ENCODE data around the gene ZNF587. TPM values are rescaled to one million over a fixed set of nuclear protein-coding genes. Genes with fewer than 3 reads are reported as not detected.
"Not testable (repeated sequence)": the region's sequence is repeated elsewhere in the genome, so short reads cannot be mapped to it uniquely, and the experiment has no call there.

The ZNF587 gene
- polyA plus RNA-seq, 2 donors, result 4.9 to 19.5 TPM

DNA sequence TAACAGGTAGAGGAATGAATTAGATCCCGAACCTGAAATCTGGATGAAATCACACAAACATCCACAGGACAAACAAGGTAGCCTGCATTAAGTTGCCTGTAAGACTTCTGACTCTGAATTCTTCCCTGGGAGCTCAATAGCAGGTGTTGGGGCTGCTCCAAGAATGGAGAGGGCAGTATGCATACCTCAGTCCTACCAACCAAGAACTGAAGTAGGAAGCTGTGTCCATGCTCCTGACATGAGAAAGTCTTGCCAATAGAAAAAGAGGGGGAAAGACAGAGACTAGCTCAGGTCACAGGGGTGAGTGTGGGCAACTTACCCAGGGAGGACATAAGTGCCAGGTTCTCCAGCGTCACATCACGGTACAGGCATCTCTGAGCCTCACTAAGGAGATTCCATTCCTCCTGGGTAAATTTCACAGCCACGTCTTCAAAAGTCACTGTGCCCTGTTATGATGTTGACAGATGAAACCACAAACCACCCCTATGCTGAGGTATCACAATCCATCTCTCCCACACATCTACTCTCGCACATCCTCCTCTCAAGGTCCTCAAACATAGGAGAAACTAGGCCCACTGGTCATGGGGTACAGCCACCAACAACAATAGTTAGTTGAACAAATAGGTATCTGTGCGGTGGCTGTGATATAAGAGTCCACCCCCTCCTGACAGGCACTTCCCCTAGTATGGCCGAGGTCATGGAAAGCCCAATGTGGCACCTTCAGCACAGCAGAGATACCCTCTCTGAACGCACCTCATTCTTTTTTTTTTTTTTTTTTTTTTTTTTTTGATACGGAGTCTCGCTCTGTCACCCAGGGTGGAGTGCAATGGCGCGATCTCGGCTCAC lies 36.5 kb upstream of the ZNF587 start:
- H3K27me3 ChIP-seq (ENCODE audit: control insufficient read depth in 1 of 2, insufficient read depth in 2 of 2, low read length in 2 of 2); H3K9me3 ChIP-seq (ENCODE audit: control insufficient read depth in 2 of 2, insufficient read depth in 1 of 2, low read depth in 1 of 2, low read length in 1 of 2); H3K27ac ChIP-seq (ENCODE audit: low read depth in 2 of 2, low read length in 1 of 2); H3K36me3 ChIP-seq (ENCODE audit: control insufficient read depth in 2 of 2, insufficient read depth in 2 of 2, low read length in 1 of 2); H3K4me1 ChIP-seq (ENCODE audit: control insufficient read depth in 2 of 2, insufficient read depth in 2 of 2, low read length in 1 of 2): not testable (repeated sequence)
- H3K4me3 ChIP-seq (ENCODE audit: low read depth in 1 of 2, low read length in 2 of 2), result peak overlapping the region; percentile 91
- 85 to 88% methylated on average over 10 to 13 of the region's 13 CpGs for WGBS, 2 donors

DNA sequence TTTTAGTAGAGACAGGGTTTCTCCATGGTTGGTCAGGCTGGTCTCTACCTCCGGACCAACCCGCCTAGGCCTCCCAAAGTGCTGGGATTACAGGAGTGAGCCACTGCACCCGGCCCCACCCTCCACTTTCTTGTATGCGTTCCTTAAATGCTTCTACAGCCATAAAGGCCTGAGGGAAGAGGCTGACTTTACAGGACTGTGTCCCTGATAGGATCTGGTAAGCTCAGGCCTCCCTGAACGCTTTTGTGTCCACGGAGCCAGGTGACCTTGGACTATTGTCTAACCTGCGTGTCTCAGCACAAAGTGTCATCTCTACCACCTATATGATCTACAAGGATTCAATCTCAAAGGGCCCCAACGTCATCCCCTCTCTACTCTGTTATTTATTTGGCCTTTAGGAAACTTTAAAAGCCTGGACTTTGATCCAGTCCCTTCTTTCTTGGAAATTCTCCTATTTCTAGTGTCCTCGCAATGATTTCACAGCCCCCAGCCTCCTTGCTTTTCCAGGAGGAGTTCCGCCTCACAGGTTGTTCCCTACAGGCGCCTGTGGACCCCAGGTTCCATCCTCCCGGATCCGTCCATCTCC lies 35.6 kb upstream of the ZNF587 start:
- H3K27ac ChIP-seq (ENCODE audit: low read depth in 2 of 2, low read length in 1 of 2), result peak overlapping the region; percentile 84 to 96
- WGBS, 2 donors, result 18 to 23% methylated on average over 13 of the region's 13 CpGs
- H3K27me3 ChIP-seq (ENCODE audit: control insufficient read depth in 1 of 2, insufficient read depth in 2 of 2, low read length in 2 of 2), result no peaks in the 10 kb centered on the region
- peak overlapping the region; percentile 91 for H3K4me3 ChIP-seq (ENCODE audit: low read depth in 1 of 2, low read length in 2 of 2)
- no peaks in the 10 kb centered on the region for H3K9me3 ChIP-seq (ENCODE audit: control insufficient read depth in 2 of 2, insufficient read depth in 1 of 2, low read depth in 1 of 2, low read length in 1 of 2)
- peaks cover 2 to 7% of the 10 kb centered on the region in 2 donors for H3K4me1 ChIP-seq (ENCODE audit: control insufficient read depth in 2 of 2, insufficient read depth in 2 of 2, low read length in 1 of 2)
- peaks cover 2 to 4% of the 10 kb centered on the region in 2 donors for H3K36me3 ChIP-seq (ENCODE audit: control insufficient read depth in 2 of 2, insufficient read depth in 2 of 2, low read length in 1 of 2)

DNA sequence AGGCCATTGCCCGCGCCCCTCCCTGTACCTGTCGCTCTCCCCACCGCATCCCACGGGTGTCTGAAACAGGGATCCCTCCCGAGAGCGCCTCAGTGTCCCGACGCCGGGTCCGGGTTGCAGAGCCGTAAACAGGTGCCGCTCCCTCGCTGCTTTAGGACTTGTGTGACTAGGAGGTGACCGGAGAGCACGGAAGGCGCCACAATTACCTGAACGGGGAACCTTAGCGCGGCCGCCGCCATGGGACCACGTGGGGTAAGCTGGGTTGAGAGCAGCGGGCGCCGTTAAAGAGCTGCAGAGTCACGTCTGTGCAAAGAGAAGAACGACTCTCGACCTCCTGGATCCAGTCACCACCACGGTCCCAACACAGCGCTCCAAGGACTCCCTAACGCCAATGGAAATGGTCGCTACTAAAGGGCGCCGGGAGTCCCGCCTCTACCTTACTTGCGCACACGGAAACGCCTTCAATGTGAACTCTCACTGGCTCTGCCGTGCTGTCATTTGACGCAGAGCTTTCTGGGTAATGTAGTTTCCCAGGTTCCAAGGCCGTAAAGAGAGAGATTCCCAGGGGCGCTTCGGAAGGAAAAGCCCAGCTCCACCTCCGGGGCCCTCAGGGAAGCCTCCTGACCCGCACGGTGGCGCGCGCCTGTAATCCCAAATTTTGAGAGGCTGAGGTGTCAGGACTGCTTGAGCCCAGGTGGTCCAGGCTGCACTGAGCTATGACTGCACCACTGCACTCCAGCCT lies 35.0 kb upstream of the ZNF587 start, which contains the start of gene ZNF552:
Gene ZNF552 (minus strand): TSS at position 409 of the 742 bp plus-strand sequence. CDS start 170 bp downstream, at position 239.
- H3K9me3 ChIP-seq (ENCODE audit: control insufficient read depth in 2 of 2, insufficient read depth in 1 of 2, low read depth in 1 of 2, low read length in 1 of 2), result no peaks in the 10 kb centered on the region
- no peaks in the 10 kb centered on the region for H3K27me3 ChIP-seq (ENCODE audit: control insufficient read depth in 1 of 2, insufficient read depth in 2 of 2, low read length in 2 of 2)
- H3K4me3 ChIP-seq (ENCODE audit: low read depth in 1 of 2, low read length in 2 of 2), result peak within 1 kb of the TSS; percentile 91
- 1% methylated on average over 50 of the region's 50 CpGs for WGBS, 2 donors
- H3K36me3 ChIP-seq (ENCODE audit: control insufficient read depth in 2 of 2, insufficient read depth in 2 of 2, low read length in 1 of 2), result peaks cover 2 to 4% of the 10 kb centered on the region in 2 donors
- peak within 1 kb of the TSS; percentile 84 to 96 for H3K27ac ChIP-seq (ENCODE audit: low read depth in 2 of 2, low read length in 1 of 2)
- H3K4me1 ChIP-seq (ENCODE audit: control insufficient read depth in 2 of 2, insufficient read depth in 2 of 2, low read length in 1 of 2), result peaks cover 2 to 7% of the 10 kb centered on the region in 2 donors

DNA sequence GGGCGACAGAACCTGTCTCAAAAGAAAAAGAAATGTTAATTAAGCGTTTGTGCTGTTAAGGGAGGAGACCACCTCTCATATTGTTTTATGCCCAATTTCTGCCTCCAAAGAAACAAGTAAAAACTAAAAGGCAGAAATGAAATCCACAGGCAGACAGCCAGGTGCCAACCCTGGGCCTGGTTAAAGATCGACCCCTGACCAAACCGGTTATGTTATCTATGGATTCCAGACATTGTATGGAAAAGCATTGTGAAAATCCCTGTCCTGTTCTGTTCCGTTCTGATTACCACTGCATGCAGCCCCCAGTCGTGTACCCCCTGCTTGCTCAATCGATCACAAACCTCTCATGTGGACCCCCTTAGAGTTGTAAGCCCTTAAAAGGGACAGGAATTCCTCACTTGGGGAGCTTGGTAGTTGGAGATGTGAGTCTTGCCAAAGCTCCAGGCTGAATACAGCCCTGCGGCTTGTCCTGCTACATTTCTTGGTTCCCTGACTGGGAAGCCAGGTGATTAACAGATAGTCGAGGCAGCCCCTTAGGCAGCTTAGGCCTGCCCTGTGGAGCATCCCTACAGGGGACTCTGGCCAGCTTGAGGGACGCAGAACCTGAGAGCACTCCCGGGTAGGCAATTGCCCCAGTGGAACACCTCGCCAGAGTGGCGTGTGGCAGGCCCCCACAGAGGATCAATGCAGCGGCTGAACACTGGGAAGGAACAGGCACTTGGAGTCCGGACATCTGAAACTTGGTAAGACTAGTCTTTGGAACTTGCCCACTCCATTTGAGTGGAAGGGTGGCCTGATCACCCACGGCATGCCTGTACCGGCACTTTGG lies 34.2 kb upstream of the ZNF587 start:
- Histone ChIP-seq H3K4me1 (ENCODE audit: control insufficient read depth in 2 of 2, insufficient read depth in 2 of 2, low read length in 1 of 2) (peaks cover 2 to 7% of the 10 kb centered on the region in 2 donors), H3K4me3 (ENCODE audit: low read depth in 1 of 2, low read length in 2 of 2) (peak overlapping the region in 1 of 2 donors; percentile 91), H3K27me3 (ENCODE audit: control insufficient read depth in 1 of 2, insufficient read depth in 2 of 2, low read length in 2 of 2) (no peaks in the 10 kb centered on the region), H3K36me3 (ENCODE audit: control insufficient read depth in 2 of 2, insufficient read depth in 2 of 2, low read length in 1 of 2) (peaks cover 2% of the 10 kb centered on the region in 2 donors), H3K9me3 (ENCODE audit: control insufficient read depth in 2 of 2, insufficient read depth in 1 of 2, low read depth in 1 of 2, low read length in 1 of 2) (no peaks in the 10 kb centered on the region), H3K27ac (ENCODE audit: low read depth in 2 of 2, low read length in 1 of 2) (peak overlapping the region; percentile 8 to 59)
- 73 to 84% methylated on average over 17 of the region's 17 CpGs for WGBS, 2 donors

DNA sequence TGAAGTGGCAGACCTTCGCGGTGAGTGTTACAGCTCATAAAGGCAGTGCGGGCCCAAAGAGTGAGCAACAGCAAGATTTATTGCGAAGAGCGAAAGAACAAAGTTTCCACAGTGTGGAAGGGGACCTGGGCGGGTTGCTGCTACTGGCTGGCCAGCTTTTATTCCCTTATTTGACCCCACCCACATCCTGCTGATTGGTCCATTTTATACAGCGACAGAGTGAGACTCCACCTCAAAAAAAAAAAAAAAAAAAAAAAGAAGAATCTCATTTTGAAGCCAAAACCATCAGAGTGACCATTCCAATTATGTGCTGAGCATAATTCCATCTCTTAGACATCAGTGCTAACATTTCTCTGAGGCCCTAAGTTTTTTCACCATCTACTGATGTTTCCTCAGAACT lies 33.0 kb upstream of the ZNF587 start:
- no peaks in the 10 kb centered on the region for H3K36me3 ChIP-seq (ENCODE audit: control insufficient read depth in 2 of 2, insufficient read depth in 2 of 2, low read length in 1 of 2)
- H3K9me3 ChIP-seq (ENCODE audit: control insufficient read depth in 2 of 2, insufficient read depth in 1 of 2, low read depth in 1 of 2, low read length in 1 of 2), result no peaks in the 10 kb centered on the region
- H3K4me3 ChIP-seq (ENCODE audit: low read depth in 1 of 2, low read length in 2 of 2), result no peak overlapping the region
- H3K4me1 ChIP-seq (ENCODE audit: control insufficient read depth in 2 of 2, insufficient read depth in 2 of 2, low read length in 1 of 2), result peaks cover 4 to 10% of the 10 kb centered on the region in 2 donors
- H3K27me3 ChIP-seq (ENCODE audit: control insufficient read depth in 1 of 2, insufficient read depth in 2 of 2, low read length in 2 of 2), result no peaks in the 10 kb centered on the region
- 86 to 95% methylated on average over 7 of the region's 7 CpGs for WGBS, 2 donors
- H3K27ac ChIP-seq (ENCODE audit: low read depth in 2 of 2, low read length in 1 of 2), result no peak overlapping the region

DNA sequence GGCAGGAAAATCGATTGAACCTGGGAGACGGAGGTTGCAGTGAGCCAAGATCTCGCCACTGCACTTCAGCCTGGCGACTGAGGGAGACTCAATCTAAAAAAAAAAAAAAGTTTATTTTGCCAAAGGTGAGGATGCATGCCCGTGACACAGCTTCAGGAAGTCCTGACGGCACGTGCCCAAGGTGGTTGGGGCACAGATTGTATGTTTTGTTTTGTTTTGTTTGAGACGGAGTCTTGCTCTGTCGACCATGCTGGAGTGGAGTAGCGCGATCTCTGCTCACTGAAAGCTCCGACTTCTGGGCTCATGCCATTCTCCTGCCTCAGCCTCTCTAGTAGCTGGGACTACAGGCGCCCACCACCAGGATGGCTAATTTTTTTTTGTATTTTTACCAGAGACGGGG lies 31.7 kb upstream of the ZNF587 start:
- Histone ChIP-seq H3K4me1 (ENCODE audit: control insufficient read depth in 2 of 2, insufficient read depth in 2 of 2, low read length in 1 of 2) (peaks cover 4 to 8% of the 10 kb centered on the region in 2 donors), H3K27me3 (ENCODE audit: control insufficient read depth in 1 of 2, insufficient read depth in 2 of 2, low read length in 2 of 2) (no peaks in the 10 kb centered on the region), H3K4me3 (ENCODE audit: low read depth in 1 of 2, low read length in 2 of 2) (no peak overlapping the region), H3K27ac (ENCODE audit: low read depth in 2 of 2, low read length in 1 of 2) (no peak overlapping the region), H3K36me3 (ENCODE audit: control insufficient read depth in 2 of 2, insufficient read depth in 2 of 2, low read length in 1 of 2) (no peaks in the 10 kb centered on the region), H3K9me3 (ENCODE audit: control insufficient read depth in 2 of 2, insufficient read depth in 1 of 2, low read depth in 1 of 2, low read length in 1 of 2) (no peaks in the 10 kb centered on the region)
- WGBS, 2 donors, result 95 to 96% methylated on average over 14 of the region's 14 CpGs

DNA sequence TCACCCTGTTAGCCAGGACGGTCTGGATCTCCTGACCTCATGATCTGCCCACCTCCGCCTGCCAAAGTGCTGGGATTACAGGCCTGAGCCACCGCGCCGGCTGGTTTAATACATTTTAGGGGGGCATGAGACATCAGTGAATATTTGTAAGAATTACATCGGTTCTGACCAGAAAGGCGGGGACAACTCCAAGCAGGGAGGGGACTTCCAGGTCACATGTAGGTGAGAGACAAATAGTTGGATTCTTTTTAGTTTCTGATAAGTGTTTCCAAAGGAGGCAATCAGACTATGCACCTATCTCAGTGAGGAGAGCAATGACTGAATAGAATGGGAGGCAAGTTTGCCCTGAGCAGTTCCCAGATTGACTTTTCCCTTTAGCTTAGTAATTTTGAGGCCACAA lies 31.3 kb upstream of the ZNF587 start:
- H3K27ac ChIP-seq (ENCODE audit: low read depth in 2 of 2, low read length in 1 of 2), result no peak overlapping the region
- no peaks in the 10 kb centered on the region for H3K36me3 ChIP-seq (ENCODE audit: control insufficient read depth in 2 of 2, insufficient read depth in 2 of 2, low read length in 1 of 2)
- peaks cover 4 to 7% of the 10 kb centered on the region in 2 donors for H3K4me1 ChIP-seq (ENCODE audit: control insufficient read depth in 2 of 2, insufficient read depth in 2 of 2, low read length in 1 of 2)
- no peak overlapping the region for H3K4me3 ChIP-seq (ENCODE audit: low read depth in 1 of 2, low read length in 2 of 2)
- WGBS, 2 donors, result 91 to 95% methylated on average over 7 of the region's 7 CpGs
- H3K9me3 ChIP-seq (ENCODE audit: control insufficient read depth in 2 of 2, insufficient read depth in 1 of 2, low read depth in 1 of 2, low read length in 1 of 2), result no peaks in the 10 kb centered on the region
- H3K27me3 ChIP-seq (ENCODE audit: control insufficient read depth in 1 of 2, insufficient read depth in 2 of 2, low read length in 2 of 2), result no peaks in the 10 kb centered on the region

DNA sequence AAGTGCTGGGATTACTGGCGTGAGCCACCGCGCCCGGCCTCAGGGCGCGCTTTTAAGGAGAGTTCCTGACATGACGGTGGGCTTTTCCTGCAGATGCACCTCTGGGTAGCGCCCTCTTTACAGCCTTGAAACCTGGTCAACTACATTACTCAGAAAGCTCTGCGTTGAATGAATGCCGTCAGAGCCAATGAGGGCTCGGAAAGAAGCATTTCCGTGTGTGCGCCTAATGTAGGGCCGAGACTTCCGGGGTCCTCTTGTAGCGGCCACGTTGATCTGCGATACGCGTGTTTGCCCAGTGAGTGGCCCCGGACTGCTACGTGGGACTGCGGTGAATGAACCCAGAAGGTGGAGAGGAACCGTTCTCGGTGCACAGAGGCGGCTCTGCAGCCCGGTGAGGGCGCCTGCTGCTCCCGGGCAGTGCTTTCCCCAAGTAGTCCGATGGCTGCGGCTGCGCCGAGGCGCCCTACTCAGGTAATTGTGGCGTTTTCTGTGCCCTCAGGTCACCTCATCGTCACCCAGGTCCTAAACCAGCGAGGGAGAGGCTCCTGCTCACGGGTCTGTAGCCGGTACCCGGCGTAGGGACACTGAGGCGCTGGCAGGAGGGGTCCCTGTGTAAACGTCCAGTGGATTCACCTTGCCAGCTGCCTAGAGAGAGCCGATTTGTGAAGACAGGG lies 30.0 kb upstream of the ZNF587 start:
- Histone ChIP-seq H3K27ac (ENCODE audit: low read depth in 2 of 2, low read length in 1 of 2) (peak overlapping the region; percentile 73 to 87), H3K4me3 (ENCODE audit: low read depth in 1 of 2, low read length in 2 of 2) (peak overlapping the region; percentile 83 to 84), H3K27me3 (ENCODE audit: control insufficient read depth in 1 of 2, insufficient read depth in 2 of 2, low read length in 2 of 2) (no peaks in the 10 kb centered on the region), H3K36me3 (ENCODE audit: control insufficient read depth in 2 of 2, insufficient read depth in 2 of 2, low read length in 1 of 2) (no peaks in the 10 kb centered on the region), H3K4me1 (ENCODE audit: control insufficient read depth in 2 of 2, insufficient read depth in 2 of 2, low read length in 1 of 2) (peaks cover 2 to 5% of the 10 kb centered on the region in 2 donors), H3K9me3 (ENCODE audit: control insufficient read depth in 2 of 2, insufficient read depth in 1 of 2, low read depth in 1 of 2, low read length in 1 of 2) (no peaks in the 10 kb centered on the region)
- WGBS, 2 donors, result 0 to 1% methylated on average over 44 of the region's 44 CpGs

All from esophagus (tissue), 2 donors.